Measurements from ENCODE around the gene VAMP4. TPM values are rescaled to one million over a fixed set of nuclear protein-coding genes. Genes with fewer than 3 reads are reported as not detected.

The VAMP4 gene
- total and polyA plus RNA-seq, 10 of the 15 experiments (the other 5 are each of a cell fraction or from before 2014, with no cell fraction given): 0.90 to 7.9 (median 4.3) TPM

GRCh38 chr1:171769754-171770153, 27.9 kb upstream of the VAMP4 start:
- ChIA-PET RAD21 (ENCODE audit: unreplicated experiment) (no interaction called here), SMC1A (ENCODE audit: uncharacterized antibody, unreplicated experiment) (no interaction called here), POLR2A (no interaction called here), CTCF (no interaction called here)
- ATAC-seq (no peak), DNase-seq (ENCODE audit: low read depth, low spot score) (no peak), FAIRE-seq (no peak)
- Histone ChIP-seq H3K4me2 (ENCODE audit: control insufficient read depth, insufficient read depth) (no peak overlapping the region), H3K27ac (ENCODE audit: control insufficient read depth, insufficient read depth) (no peak overlapping the region), H3K27me3 (replicated peaks in 1 of 2; ENCODE audit: control insufficient read depth in 2 of 2, insufficient read depth in 2 of 2, low read length in 1 of 2) (no peaks in the 10 kb centered on the region), H2AFZ (ENCODE audit: control insufficient read depth, low read depth, low read length) (no peak overlapping the region), H3K4me1 (ENCODE audit: control insufficient read depth, insufficient read depth, low read length) (no peaks in the 10 kb centered on the region), H4K20me1 (ENCODE audit: control insufficient read depth, insufficient read depth) (no peaks in the 10 kb centered on the region), H3K36me3 (ENCODE audit: control insufficient read depth in 2 of 2, insufficient read depth in 2 of 2, low read length in 1 of 2) (no peaks in the 10 kb centered on the region), H3K9me3 (replicated peaks; ENCODE audit: control insufficient read depth, insufficient read depth, low read length) (no peaks in the 10 kb centered on the region), H3K79me2 (ENCODE audit: control insufficient read depth, insufficient read depth, low read length) (no peaks in the 10 kb centered on the region), H3K9ac (ENCODE audit: control insufficient read depth, insufficient read depth, low read length) (no peak overlapping the region), H3K4me3 (no peak overlapping the region)
- TF ChIP-seq RBBP5 (conservative IDR thresholded peaks at IDR 0.05) (no peak), FOS (IDR thresholded peaks at IDR 0.05; ENCODE audit: borderline replicate concordance, extremely low read depth, insufficient read length) (no peak), RCOR1 (conservative IDR thresholded peaks at IDR 0.05; ENCODE audit: low read depth, low read length) (no peak), SUZ12 (IDR thresholded peaks at IDR 0.05; ENCODE audit: unreplicated experiment) (no peak), NR2C1 (IDR thresholded peaks at IDR 0.05) (no peak), RAD51 (IDR thresholded peaks at IDR 0.05) (no peak), CREM (IDR thresholded peaks at IDR 0.05; ENCODE audit: low read depth) (no peak)
- WGBS (ENCODE audit: insufficient coverage, insufficient replicate concordance, low lambda C conversion rate, missing lambda C conversion rate): 38% methylated on average over 1 of the region's 1 CpG
- in situ Hi-C loops (cut with MboI) (no loop called here), intact Hi-C loops (cut with micrococcal nuclease; ENCODE audit: unreplicated experiment) (no loop called here)
- no TSS peak for BruUV-seq (replicated peaks)

- Histone ChIP-seq H2AFZ (ENCODE audit: control insufficient read depth, low read depth, low read length) (no peak overlapping the region), H3K4me2 (ENCODE audit: control insufficient read depth, insufficient read depth) (no peak overlapping the region), H3K9me3 (replicated peaks; ENCODE audit: control insufficient read depth, insufficient read depth, low read length) (no peaks in the 10 kb centered on the region), H3K4me3 (no peak overlapping the region), H3K36me3 (ENCODE audit: control insufficient read depth in 2 of 2, insufficient read depth in 2 of 2, low read length in 1 of 2) (no peaks in the 10 kb centered on the region), H3K4me1 (ENCODE audit: control insufficient read depth, insufficient read depth, low read length) (no peaks in the 10 kb centered on the region), H3K27me3 (replicated peaks in 1 of 2; ENCODE audit: control insufficient read depth in 2 of 2, insufficient read depth in 2 of 2, low read length in 1 of 2) (no peaks in the 10 kb centered on the region), H3K27ac (ENCODE audit: control insufficient read depth, insufficient read depth) (no peak overlapping the region), H3K79me2 (ENCODE audit: control insufficient read depth, insufficient read depth, low read length) (no peaks in the 10 kb centered on the region), H3K9ac (ENCODE audit: control insufficient read depth, insufficient read depth, low read length) (no peak overlapping the region), H4K20me1 (ENCODE audit: control insufficient read depth, insufficient read depth) (no peaks in the 10 kb centered on the region)
- ATAC-seq (no peak), FAIRE-seq (no peak), DNase-seq (ENCODE audit: low read depth, low spot score) (no peak)
- intact Hi-C loops (cut with micrococcal nuclease; ENCODE audit: unreplicated experiment) (no loop called here), in situ Hi-C loops (cut with MboI) (no loop called here)
- ChIA-PET CTCF (no interaction called here), SMC1A (ENCODE audit: uncharacterized antibody, unreplicated experiment) (no interaction called here), POLR2A (no interaction called here), RAD21 (ENCODE audit: unreplicated experiment) (no interaction called here)
- 35% methylated on average over 3 of the region's 3 CpGs for WGBS (ENCODE audit: insufficient coverage, insufficient replicate concordance, low lambda C conversion rate, missing lambda C conversion rate)
- no TSS peak for BruUV-seq (replicated peaks)
- TF ChIP-seq GABPA (IDR thresholded peaks at IDR 0.05; ENCODE audit: low read depth) (no peak), KDM1A (IDR thresholded peaks at IDR 0.05; ENCODE audit: borderline replicate concordance) (no peak), JUND (IDR thresholded peaks at IDR 0.05; ENCODE audit: low read depth, low read length) (no peak), SIX5 (IDR thresholded peaks at IDR 0.05; ENCODE audit: low read depth, low read length, severe bottlenecking) (no peak), FOS (IDR thresholded peaks at IDR 0.05; ENCODE audit: borderline replicate concordance, extremely low read depth, insufficient read length) (no peak), SRF (IDR thresholded peaks at IDR 0.05; ENCODE audit: low read depth in 2 of 2, low read length in 2 of 2) (no peak), HSF1 (IDR thresholded peaks at IDR 0.05; ENCODE audit: low read depth, low read length) (no peak), POU2F2 (IDR thresholded peaks at IDR 0.05; ENCODE audit: borderline replicate concordance, low read depth, low read length) (no peak), NR2C1 (IDR thresholded peaks at IDR 0.05) (no peak), SMAD1 (IDR thresholded peaks at IDR 0.05; ENCODE audit: low read depth, partially characterized antibody) (no peak), WRNIP1 (IDR thresholded peaks at IDR 0.05; ENCODE audit: borderline replicate concordance, low read depth, low read length) (no peak)
These were observed 27.3 kb upstream of the VAMP4 start for GRCh38 chr1:171769171-171769570.
